ENCODE results near the gene LETM1. TPM values are rescaled to one million over a fixed set of nuclear protein-coding genes. Genes with fewer than 3 reads are reported as not detected.

Gene LETM1
- total and polyA plus RNA-seq, 2 of the 13 experiments (the other 11 are each of a cell fraction or from before 2014, with no cell fraction given) = 9.7 to 41.6 TPM

- TF ChIP-seq ELF4 (CRISPR knock-in tag; IDR thresholded peaks at IDR 0.05; ENCODE audit: borderline replicate concordance) (no peak), ZNF616 (CRISPR knock-in tag; IDR thresholded peaks at IDR 0.05; ENCODE audit: low read depth) (0 out of 2 replicates have a peak, but pooled peaks have one; percentile 47), RARG (CRISPR knock-in tag; IDR thresholded peaks at IDR 0.05; ENCODE audit: low read depth) (no peak), ZNF773 (CRISPR knock-in tag; IDR thresholded peaks at IDR 0.05; ENCODE audit: borderline replicate concordance) (no peak), ELF1 (CRISPR knock-in tag; IDR thresholded peaks at IDR 0.05) (no peak), SMAD9 (CRISPR knock-in tag; IDR thresholded peaks at IDR 0.05) (no peak), AFF4 (CRISPR knock-in tag; IDR thresholded peaks at IDR 0.05) (no peak), ZBTB20 (CRISPR knock-in tag; IDR thresholded peaks at IDR 0.05; ENCODE audit: borderline replicate concordance, low read depth) (no peak), TFDP2 (CRISPR knock-in tag; IDR thresholded peaks at IDR 0.05) (no peak; the same call in 1 of the 2 replicates), ATF1 (CRISPR knock-in tag; IDR thresholded peaks at IDR 0.05) (no peak), PRDM15 (CRISPR knock-in tag; IDR thresholded peaks at IDR 0.05) (no peak), RFXAP (CRISPR knock-in tag; IDR thresholded peaks at IDR 0.05; ENCODE audit: borderline replicate concordance) (no peak), TIGD3 (CRISPR knock-in tag; IDR thresholded peaks at IDR 0.05; ENCODE audit: borderline replicate concordance) (no peak), SAFB2 (CRISPR knock-in tag; IDR thresholded peaks at IDR 0.05; ENCODE audit: borderline replicate concordance, low read depth) (no peak), FOXO1 (CRISPR knock-in tag; IDR thresholded peaks at IDR 0.05) (no peak), CBX1 (IDR thresholded peaks at IDR 0.05; ENCODE audit: low read depth) (no peak), NCOA2 (CRISPR knock-in tag; IDR thresholded peaks at IDR 0.05) (0 out of 2 replicates have a peak, but pooled peaks have one; percentile 11), HNRNPLL (IDR thresholded peaks at IDR 0.05; ENCODE audit: low read depth, low read length, poor library complexity, severe bottlenecking) (no peak), ZNF557 (CRISPR knock-in tag; IDR thresholded peaks at IDR 0.05) (no peak), SNAPC5 (CRISPR knock-in tag; IDR thresholded peaks at IDR 0.05; ENCODE audit: borderline replicate concordance) (0 out of 2 replicates have a peak, but pooled peaks have one; percentile 2)
Observed at GRCh38 chr4:1862961-1863296, 7.0 kb upstream of the LETM1 start (continued).
